Measurements from ENCODE around the gene HDHD3. TPM values are rescaled to one million over a fixed set of nuclear protein-coding genes. Genes with fewer than 3 reads are reported as not detected.

The HDHD3 gene
- total RNA-seq, 2 donors from 2014 or later = 24.3 to 37.1 TPM

DNA sequence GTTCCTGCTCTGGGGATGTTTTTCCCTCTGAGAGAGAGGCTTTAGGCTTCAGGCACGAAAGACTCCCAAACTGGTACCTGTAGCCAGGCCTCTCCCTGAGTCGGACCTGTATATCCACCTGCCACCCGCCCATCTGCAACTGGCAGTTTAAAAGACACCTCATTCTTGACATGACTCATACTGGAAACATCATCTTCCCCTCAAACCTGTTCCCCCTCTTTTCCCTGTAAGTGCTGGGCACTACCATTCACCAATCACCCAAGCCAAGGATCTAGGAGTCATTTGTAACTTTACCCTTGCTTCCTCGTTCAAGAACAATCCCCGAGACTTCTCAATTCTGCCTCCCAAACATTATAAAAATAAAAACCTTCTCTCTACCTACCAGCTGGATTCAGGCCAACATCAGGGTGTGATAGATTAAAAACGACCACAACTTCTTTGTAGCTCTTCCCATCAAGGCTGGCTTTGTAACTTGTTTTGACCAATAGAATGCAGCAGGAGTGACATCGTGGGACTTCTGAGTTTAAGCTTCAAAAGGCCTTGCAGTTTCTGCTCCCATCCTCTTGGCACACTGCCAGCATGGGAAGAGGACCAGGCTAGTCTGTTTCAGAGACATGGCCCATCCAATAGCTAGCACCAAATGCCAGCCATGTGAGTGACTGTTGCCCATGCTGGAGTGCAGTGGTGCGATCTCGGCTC is 34.9 kb downstream of the HDHD3 start:
- 80 to 82% methylated on average over 9 of the region's 9 CpGs for WGBS, 2 experiments (ENCODE audit: insufficient coverage in 1 of 2, insufficient read length in 1 of 2)
- Mint-ChIP-seq H3K4me1 (peaks cover 26% of the 10 kb centered on the region), H3K27ac (no peak overlapping the region), H3K36me3 (ENCODE audit: low read depth) (no peaks in the 10 kb centered on the region), H3K27me3 (ENCODE audit: insufficient read depth) (peaks cover 24% of the 10 kb centered on the region), H3K9me3 (no peaks in the 10 kb centered on the region), H3K4me3 (no peak overlapping the region)
- Histone ChIP-seq H3K4me3 (ENCODE audit: low read length) (no peak overlapping the region), H3K9me3 (ENCODE audit: control insufficient read depth, low read length) (no peaks in the 10 kb centered on the region), H3K4me1 (ENCODE audit: control insufficient read depth, insufficient read depth, low read length) (peaks cover 2% of the 10 kb centered on the region), H3K27ac (ENCODE audit: low read depth, low read length) (no peak overlapping the region), H3K27me3 (ENCODE audit: control insufficient read depth, insufficient read depth, low read length, poor library complexity, severe bottlenecking) (no peaks in the 10 kb centered on the region), H3K36me3 (ENCODE audit: control insufficient read depth, insufficient read depth, low read length) (no peaks in the 10 kb centered on the region), H3K9ac (ENCODE audit: extremely low read depth, low read length, poor library complexity, severe bottlenecking) (no peak overlapping the region)
- TF ChIP-seq, protein P1, sequence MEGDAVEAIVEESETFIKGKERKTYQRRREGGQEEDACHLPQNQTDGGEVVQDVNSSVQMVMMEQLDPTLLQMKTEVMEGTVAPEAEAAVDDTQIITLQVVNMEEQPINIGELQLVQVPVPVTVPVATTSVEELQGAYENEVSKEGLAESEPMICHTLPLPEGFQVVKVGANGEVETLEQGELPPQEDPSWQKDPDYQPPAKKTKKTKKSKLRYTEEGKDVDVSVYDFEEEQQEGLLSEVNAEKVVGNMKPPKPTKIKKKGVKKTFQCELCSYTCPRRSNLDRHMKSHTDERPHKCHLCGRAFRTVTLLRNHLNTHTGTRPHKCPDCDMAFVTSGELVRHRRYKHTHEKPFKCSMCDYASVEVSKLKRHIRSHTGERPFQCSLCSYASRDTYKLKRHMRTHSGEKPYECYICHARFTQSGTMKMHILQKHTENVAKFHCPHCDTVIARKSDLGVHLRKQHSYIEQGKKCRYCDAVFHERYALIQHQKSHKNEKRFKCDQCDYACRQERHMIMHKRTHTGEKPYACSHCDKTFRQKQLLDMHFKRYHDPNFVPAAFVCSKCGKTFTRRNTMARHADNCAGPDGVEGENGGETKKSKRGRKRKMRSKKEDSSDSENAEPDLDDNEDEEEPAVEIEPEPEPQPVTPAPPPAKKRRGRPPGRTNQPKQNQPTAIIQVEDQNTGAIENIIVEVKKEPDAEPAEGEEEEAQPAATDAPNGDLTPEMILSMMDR (conservative IDR thresholded peaks at IDR 0.05) = no peak
- DNase-seq = peak; percentile 49

DNA sequence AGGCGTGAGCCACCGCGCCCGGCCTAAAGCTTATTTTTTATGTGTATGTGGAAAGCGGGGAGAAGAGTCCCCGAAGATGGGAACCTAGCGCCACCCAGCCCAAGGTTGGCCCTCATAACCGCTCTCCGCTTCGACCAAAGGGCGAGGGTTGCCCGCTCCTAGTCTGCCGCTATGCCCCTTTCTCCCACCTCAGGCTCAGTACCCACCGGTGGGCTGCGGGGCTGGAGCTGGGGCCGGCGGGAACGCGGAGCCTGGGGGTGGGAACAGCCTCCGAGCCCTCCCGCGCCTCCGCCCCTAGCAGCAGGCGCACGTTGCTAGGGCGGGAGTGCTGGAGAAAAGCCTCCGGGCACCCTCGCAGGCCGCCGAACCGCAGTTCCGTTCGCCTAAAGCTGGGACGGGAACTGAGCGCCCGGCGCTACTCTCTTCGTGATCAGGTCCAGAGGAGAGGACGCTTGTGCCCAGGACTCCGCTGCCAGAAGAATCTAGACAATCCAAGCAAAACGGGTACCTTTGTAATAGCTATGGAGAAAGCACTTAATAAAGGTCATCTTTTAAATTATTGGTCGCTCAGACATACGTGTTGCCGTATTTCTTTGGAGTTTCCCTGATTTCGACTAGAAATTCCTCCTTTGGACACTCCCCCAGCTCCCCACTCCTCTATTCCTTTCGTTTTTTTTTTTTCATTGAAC is 36.6 kb downstream of the HDHD3 start, which contains the start of gene WDR31:
Gene WDR31 (minus strand): TSS at position 265 of the 689 bp plus-strand sequence. CDS start 8,253 bp downstream, outside the sequence.
- 1% methylated on average over 22 to 46 of the region's 46 CpGs for WGBS, 2 experiments (ENCODE audit: insufficient coverage in 1 of 2, insufficient read length in 1 of 2)
- no peaks in the 10 kb centered on the region for H3K9me3 ChIP-seq (ENCODE audit: control insufficient read depth, low read length)
- H3K9ac ChIP-seq (ENCODE audit: extremely low read depth, low read length, poor library complexity, severe bottlenecking) = peak within 1 kb of the TSS; percentile 72
- peak within 1 kb of the TSS; percentile 48 for H3K27ac ChIP-seq (ENCODE audit: low read depth, low read length)
- TF ChIP-seq, protein P1 (conservative IDR thresholded peaks at IDR 0.05) = no peak
- Mint-ChIP-seq H3K4me3 (peak within 1 kb of the TSS; percentile 74), H3K9me3 (no peaks in the 10 kb centered on the region), H3K27ac (peak within 1 kb of the TSS; percentile 80), H3K27me3 (ENCODE audit: insufficient read depth) (peaks cover 24% of the 10 kb centered on the region), H3K36me3 (ENCODE audit: low read depth) (no peaks in the 10 kb centered on the region), H3K4me1 (peaks cover 37% of the 10 kb centered on the region)
- H3K36me3 ChIP-seq (ENCODE audit: control insufficient read depth, insufficient read depth, low read length) = no peaks in the 10 kb centered on the region
- peak; percentile 95 for DNase-seq
- H3K4me1 ChIP-seq (ENCODE audit: control insufficient read depth, insufficient read depth, low read length) = peaks cover 17% of the 10 kb centered on the region
- H3K4me3 ChIP-seq (ENCODE audit: low read length) = peak within 1 kb of the TSS; percentile 86
- no peaks in the 10 kb centered on the region for H3K27me3 ChIP-seq (ENCODE audit: control insufficient read depth, insufficient read depth, low read length, poor library complexity, severe bottlenecking)

DNA sequence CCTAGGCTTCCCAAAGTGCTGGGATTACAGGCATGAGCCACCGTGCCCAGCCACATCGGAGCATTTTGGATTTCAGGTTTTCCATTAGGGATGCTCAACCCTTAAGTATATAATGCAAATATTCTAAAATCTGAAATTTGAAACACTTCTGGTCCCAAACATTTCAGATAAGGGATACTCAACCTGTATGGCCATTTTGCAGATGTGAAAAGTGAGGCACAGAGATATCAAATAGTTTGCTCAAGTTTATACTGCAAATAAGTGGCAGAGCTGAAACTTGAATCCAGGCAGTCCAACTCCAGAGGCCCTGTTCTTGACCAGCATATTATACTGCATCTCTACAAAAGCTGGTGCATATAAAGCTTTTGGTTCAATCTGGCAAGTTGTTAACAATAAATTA is 39.1 kb downstream of the HDHD3 start:
- Histone ChIP-seq H3K4me1 (ENCODE audit: control insufficient read depth, insufficient read depth, low read length) (peaks cover 19% of the 10 kb centered on the region), H3K36me3 (ENCODE audit: control insufficient read depth, insufficient read depth, low read length) (no peaks in the 10 kb centered on the region), H3K4me3 (ENCODE audit: low read length) (no peak overlapping the region), H3K9ac (ENCODE audit: extremely low read depth, low read length, poor library complexity, severe bottlenecking) (no peak overlapping the region), H3K27ac (ENCODE audit: low read depth, low read length) (no peak overlapping the region), H3K9me3 (ENCODE audit: control insufficient read depth, low read length) (no peaks in the 10 kb centered on the region), H3K27me3 (ENCODE audit: control insufficient read depth, insufficient read depth, low read length, poor library complexity, severe bottlenecking) (no peaks in the 10 kb centered on the region)
- 95% methylated on average over 2 of the region's 2 CpGs; no CpG with 5 or more reads in 1 of the 2 experiments for WGBS, 2 experiments (ENCODE audit: insufficient coverage in 1 of 2, insufficient read length in 1 of 2)
- TF ChIP-seq, protein P1 (conservative IDR thresholded peaks at IDR 0.05) = no peak
- Mint-ChIP-seq H3K27ac (no peak overlapping the region), H3K9me3 (no peaks in the 10 kb centered on the region), H3K4me1 (peaks cover 42% of the 10 kb centered on the region), H3K4me3 (no peak overlapping the region), H3K36me3 (ENCODE audit: low read depth) (no peaks in the 10 kb centered on the region), H3K27me3 (ENCODE audit: insufficient read depth) (peaks cover 19% of the 10 kb centered on the region)
- DNase-seq = no peak
